ENCODE measurements around the gene DGCR2.
"Not testable (repeated sequence)": the region's sequence is repeated elsewhere in the genome, so short reads cannot be mapped to it uniquely, and the experiment has no call there.

DGCR2 gene

GRCh38 chr22:19043121-19044085, 78.8 kb downstream of the DGCR2 start:
- no peak for DNase-seq (ENCODE audit: low read depth in 3 of 3, low spot score in 1 of 3)

DNA sequence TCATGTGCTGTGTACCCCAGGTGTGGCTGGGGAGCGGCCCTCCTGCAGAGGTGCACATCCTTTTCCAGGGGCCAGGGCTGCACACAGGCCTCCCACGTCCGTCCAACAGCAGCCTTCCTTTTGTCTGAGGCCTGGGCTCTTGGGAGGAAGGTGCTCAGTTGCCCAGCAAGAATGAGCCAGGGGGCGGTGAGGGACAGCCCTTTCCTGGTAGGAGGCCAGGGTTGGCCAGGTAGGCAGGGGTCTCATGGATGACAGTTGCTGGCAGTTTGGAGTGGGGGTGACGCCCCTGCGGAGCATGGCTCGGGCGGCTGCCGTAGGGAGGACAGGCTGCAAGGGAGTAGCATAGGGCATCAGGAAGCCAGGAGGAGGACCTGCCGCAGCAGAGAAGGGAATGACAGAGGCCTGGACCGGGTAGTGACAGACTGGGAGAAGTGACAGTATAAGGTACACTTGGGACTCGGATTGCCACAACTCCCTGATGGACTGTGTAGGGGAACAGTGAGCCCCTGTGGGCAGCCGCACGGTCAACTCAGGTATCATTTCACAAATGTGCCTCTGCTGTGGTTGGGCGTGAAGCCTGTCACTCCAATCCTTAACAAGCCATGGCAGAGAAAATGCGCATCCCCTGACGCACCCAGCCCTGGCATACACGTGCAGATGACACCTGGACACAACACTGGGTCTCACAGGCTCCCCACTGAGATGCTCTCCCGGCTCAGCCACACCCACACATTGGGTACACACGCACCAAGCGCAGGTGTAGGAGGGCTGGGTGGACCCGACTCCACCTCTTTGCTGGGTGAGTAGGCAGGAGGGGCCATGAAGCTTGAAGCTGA, 79.7 kb downstream of the DGCR2 start:
- DNase-seq (ENCODE audit: low read depth in 3 of 3, low spot score in 1 of 3) = no peak

DNA sequence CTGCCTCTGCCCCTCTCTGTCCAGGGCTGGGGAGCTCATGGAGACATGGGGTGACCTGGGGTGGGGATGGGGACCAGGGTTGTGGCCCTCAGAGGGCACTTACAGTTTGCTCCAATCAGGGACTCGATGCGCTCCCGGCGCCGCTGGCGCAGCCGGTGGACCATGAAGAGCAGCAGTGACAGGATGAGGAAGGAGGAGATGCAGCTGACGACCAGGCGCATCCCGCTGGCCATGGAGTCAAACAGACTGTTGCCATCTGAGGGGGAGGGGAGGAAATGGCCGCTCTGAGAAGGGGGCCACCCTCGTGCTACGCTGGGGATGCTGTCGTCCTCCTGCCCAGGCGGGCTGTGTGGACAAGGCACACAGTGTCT, 80.5 kb downstream of the DGCR2 start:
- DNase-seq (ENCODE audit: low read depth in 3 of 3, low spot score in 1 of 3) = no peak

DNA sequence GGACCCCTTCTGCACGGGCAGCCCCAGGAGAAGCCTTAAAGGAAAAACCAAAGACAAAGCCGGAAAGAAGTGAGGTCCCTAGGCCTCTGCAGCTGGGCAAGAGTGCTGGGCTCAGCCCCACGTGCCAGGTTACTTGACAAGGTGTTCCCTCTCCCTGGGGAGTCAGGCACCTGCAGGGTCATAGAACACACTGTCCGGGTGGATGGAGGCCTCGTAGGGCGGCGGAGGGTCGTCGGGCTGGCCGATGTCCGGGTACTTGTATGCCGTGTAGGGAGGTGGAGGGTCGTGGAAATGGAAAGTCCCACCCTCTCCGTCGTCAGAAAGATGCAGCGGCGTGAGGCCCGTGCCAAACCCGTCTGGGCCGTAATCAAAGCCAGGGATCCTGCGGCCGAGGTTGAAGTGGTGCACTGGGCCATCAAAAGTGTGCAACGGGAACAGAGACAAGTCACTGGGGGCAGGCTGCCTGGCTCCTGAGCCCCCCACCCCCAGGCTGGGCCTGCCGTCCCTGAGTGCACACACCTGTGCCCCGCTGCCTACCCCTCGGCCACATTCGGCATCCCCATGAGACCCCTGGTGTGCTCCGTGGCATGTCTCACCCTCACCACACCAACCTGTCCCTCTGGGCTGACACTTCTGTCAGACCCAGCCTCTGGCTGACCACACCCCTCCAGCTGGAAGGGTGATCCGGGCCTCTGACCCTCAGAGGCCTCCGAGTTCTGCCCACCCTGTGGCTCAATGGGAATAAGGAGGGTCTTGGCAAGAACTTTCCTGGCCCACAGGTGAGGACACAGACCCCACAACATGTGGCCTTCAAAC, 81.1 kb downstream of the DGCR2 start:
- no peak for DNase-seq (ENCODE audit: low read depth in 3 of 3, low spot score in 1 of 3)

DNA sequence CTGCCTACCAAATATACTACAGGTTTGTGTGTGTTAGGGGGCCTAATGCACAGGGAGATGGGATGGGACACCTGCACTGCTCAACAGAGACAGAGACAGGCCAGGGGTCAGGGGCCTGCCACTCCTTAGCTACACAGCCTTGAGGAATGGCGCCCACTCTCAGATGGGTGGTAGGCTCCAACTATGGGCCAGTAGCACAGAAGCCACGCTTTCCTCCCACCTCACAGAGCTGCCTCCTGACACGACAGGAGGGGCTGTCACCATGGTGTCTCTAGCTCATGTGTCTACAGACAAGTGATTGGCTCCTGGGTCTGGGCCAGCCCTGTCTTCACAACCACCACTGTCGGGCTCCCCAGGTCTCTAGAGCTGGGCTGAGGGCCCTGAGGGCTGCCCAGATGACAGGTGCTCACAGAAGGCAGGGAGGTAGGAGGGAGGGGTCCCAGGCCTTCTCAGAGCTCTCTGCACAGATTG, 81.8 kb downstream of the DGCR2 start:
- DNase-seq (ENCODE audit: low read depth in 3 of 3, low spot score in 1 of 3) = no peak

GRCh38 chr22:19039796-19040280, 82.4 kb downstream of the DGCR2 start:
- no peak for DNase-seq (ENCODE audit: low read depth in 3 of 3, low spot score in 1 of 3)

DNA sequence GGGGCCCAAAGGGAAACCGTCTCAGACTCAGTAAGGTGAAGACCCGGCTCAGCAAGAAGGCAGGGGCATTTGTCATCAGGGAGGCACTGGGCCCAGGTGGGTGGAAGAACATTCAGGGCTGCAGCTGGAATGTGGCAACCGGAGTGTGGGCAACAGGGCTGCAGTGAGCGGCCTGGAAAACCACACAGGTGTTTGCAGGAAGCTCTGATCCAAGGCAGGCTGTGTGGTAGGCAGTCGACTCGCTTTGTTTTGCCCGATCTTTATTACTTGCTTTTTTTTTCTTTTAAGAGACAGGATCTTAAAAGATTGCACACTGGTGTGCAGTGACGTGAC, 82.8 kb downstream of the DGCR2 start:
- DNase-seq (ENCODE audit: low read depth in 3 of 3, low spot score in 1 of 3) = no peak

- DNase-seq (ENCODE audit: low read depth in 3 of 3, low spot score in 1 of 3) = no peak
Measured at GRCh38 chr22:19038728-19039447, 83.3 kb downstream of the DGCR2 start.

GRCh38 chr22:19038164-19038546, 84.1 kb downstream of the DGCR2 start:
- no peak for DNase-seq (ENCODE audit: low read depth in 3 of 3, low spot score in 1 of 3)

- DNase-seq (ENCODE audit: low read depth in 3 of 3, low spot score in 1 of 3) = no peak
Measured at GRCh38 chr22:19037282-19038163, 84.7 kb downstream of the DGCR2 start.

DNA sequence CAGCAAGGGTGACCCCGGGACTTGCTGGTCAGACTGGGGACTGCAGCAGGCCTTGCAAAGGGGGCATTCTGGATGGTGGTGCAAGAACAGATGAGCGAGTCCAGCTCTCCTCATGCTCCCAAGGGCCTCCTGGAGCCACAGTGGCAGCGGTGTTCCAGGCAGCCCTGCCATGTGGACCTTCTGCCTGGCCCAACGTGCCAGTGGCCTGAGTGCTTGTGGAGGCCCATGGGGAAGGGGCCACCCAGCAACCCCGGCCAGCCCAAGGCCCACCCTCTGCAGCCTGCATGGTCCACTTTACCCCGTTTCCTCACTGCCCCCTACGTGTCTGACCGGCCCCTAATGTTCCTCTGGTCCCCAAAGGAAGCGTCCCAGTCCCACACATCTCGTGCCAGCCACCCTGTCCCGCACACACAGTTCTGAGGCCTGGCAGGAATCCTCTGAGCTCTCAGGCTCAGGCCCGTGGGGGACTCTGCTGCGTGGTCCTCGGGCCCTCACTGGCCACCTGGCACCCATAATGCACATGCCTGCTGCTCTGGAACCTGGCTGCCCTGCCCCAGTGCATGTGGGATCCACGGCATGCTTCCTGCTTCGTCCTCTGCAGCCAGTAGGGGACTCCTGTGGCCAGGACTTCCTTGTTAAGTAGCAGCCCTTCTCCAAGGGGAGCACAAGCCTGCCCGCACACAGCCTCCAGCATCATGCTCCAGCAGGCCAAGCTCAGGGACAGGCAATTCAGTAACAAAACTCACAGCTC, 85.5 kb downstream of the DGCR2 start:
- no peak for DNase-seq (ENCODE audit: low read depth in 3 of 3, low spot score in 1 of 3)

DNA sequence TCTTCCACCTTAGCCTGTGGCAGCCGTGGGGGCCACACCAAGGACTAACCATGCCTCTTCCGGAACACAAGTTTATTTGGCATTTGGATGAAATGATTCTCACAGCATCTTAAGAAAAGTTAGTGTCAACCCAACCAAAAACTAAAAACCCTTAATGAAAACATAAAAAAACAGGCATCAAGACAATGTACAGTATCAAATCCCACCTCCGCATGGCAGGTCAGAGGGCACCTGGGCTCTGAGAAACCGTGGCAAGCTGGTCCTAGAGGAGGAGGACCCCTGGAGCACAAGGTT, 86.0 kb downstream of the DGCR2 start:
- no peak for DNase-seq (ENCODE audit: low read depth in 3 of 3, low spot score in 1 of 3)

- DNase-seq (ENCODE audit: low read depth in 3 of 3, low spot score in 1 of 3) = no peak
Measured at GRCh38 chr22:19035474-19036228, 86.6 kb downstream of the DGCR2 start.

GRCh38 chr22:19035126-19035473, 87.1 kb downstream of the DGCR2 start:
- not testable (repeated sequence) for DNase-seq (ENCODE audit: low read depth in 3 of 3, low spot score in 1 of 3)

DNA sequence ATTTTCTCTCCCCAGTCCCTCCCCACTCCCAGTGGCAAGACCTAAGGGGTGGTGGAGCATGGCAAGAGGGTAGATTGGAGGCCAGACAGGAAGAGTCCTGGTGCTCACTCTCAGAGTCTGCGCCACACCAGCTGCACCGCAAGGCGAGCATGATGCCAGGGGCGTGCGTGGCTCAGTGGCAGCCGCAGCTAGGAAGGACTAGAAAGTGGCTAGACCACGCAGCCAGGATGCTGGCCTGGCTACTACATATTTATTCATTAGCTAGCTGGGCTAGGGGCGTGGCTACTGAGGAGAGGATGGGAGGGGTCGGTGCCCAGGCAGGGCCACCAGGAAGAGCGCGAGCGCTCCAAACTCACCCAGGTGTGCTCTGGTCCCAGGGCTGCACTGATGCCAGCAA, 87.5 kb downstream of the DGCR2 start:
- not testable (repeated sequence) for DNase-seq (ENCODE audit: low read depth in 3 of 3, low spot score in 1 of 3)

DNA sequence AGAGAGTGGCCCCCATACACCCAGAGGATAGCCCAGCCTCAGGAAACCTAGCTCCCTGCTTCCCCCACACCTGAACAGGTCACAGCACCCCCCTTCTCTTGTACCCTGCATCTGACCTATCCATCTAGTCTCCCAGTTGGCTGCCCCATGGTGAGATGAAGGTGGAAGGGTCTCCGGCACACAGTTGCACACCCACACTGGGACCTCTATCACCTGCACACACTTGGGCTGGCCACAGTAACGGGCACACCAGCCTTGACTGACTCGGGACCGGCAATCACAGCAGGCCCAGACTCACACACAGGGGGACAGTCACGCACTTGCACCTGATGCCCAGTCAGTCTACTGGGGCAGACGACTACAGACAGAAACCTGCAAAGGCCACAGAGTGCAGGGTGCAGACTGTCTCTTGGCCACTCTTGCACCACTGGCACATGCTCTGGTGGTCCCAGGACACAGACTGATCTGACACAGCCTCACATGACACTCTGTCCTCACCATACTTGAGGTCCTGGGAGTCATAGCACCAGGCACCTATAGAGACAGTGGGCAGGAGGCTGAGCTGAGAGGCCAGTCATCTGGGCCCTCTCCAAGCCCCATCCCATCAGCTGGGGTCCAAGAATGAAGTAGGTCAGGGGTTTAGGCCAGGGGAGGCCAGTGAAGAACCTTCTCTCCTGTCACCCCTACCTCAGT, 88.0 kb downstream of the DGCR2 start:
- DNase-seq (ENCODE audit: low read depth in 3 of 3, low spot score in 1 of 3) = not testable (repeated sequence)

GRCh38 chr22:19033568-19033905, 88.7 kb downstream of the DGCR2 start:
- not testable (repeated sequence) for DNase-seq (ENCODE audit: low read depth in 3 of 3, low spot score in 1 of 3)

Measured in stimulated activated CD4-positive, alpha-beta T cell treated with anti-CD3 and anti-CD28 coated beads, TNF-alpha, amount 100 ng/mL, for 1 hour (primary cell).